ENCODE measurements around the gene USP6NL.

DNA sequence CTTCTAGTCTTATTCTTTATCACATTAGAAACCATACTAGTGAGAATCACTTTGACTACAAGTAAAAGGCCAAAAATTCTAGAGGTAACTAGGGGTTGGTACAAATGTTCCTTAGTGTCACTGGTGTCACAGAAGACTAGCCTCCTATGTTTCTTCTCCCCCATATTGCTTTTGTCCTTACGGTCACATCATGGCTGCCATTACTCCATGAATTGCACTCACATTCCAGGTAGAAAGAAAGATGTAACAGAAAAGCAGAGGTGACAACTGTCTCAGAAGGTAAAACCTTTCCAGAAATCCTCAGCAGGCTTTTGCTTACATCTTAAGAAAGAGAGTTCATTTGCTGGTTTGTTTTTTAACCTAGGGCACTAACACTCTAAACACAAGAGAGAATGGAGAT lies 42.9 kb downstream of the USP6NL start:
- TF ChIP-seq POLR2AphosphoS5 (IDR thresholded peaks at IDR 0.05; ENCODE audit: low read depth, low read length) (no peak), POLR2A (IDR thresholded peaks at IDR 0.05; ENCODE audit: low read depth, low read length) (no peak), TAF1 (IDR thresholded peaks at IDR 0.05; ENCODE audit: borderline replicate concordance, low read depth, low read length) (no peak)

Data from GM12892 (cell line).